ENCODE data around the gene WASF2.

GRCh38 chr1:27481994-27482620, 7.9 kb downstream of the WASF2 start:
- TF ChIP-seq CTCF (IDR thresholded peaks at IDR 0.05) (no peak), POLR2A (IDR thresholded peaks at IDR 0.05) (no peak)

Data from vagina (tissue), 2 donors.